Prostate gland (tissue), 2 donors: ENCODE results near the gene RFX7. TPM values are rescaled to one million over a fixed set of nuclear protein-coding genes. Genes with fewer than 3 reads are reported as not detected.

ENCODE experiments used
- DNase-seq: peaks from one replicate; pipeline ENCODE4 v3.0.0-alpha.2; 2019; ENCODE audit warnings: low spot score
- H3K27ac ChIP-seq, 2 donors: fragments of 200-600 bp; sonication (generic); 2 replicates each; pipeline ENCODE4 v1.5.1; 2017 to 2019
- H3K27me3 ChIP-seq: fragments of 200-600 bp; sonication (generic); replicated peaks from 2 replicates; pipeline ENCODE4 v1.5.1; 2019; ENCODE audit not compliant: insufficient read depth
- H3K36me3 ChIP-seq, 2 donors: fragments of 200-600 bp; sonication (generic); 1 replicate in 1 of 2; 2 replicates in 1 of 2; pipeline versions ENCODE4 v1.5.1 to v1.8.1; 2017 to 2019
- H3K4me1 ChIP-seq: fragments of 200-600 bp; sonication (generic); replicated peaks from 2 replicates; pipeline ENCODE4 v1.5.1; 2019
- H3K4me3 ChIP-seq, 2 donors: fragments of 200-600 bp; sonication (generic); 2 replicates each; pipeline ENCODE4 v1.5.1; 2017 to 2019
- H3K9me3 ChIP-seq: fragments of 200-600 bp; sonication (generic); 2 replicates; pipeline ENCODE4 v1.5.1; 2017
- POLR2A ChIP-seq: fragments of 450-650 bp; IDR thresholded peaks from one replicate; pipeline ENCODE4 v1.6.1; 2016; ENCODE audit warnings: antibody characterized with exemption, mild to moderate bottlenecking
- POLR2AphosphoS5 ChIP-seq: sonication (generic); formaldehyde crosslinking; IDR thresholded peaks from one replicate; pipeline ENCODE4 v1.6.1; 2017; ENCODE audit warnings: antibody characterized with exemption
- WGBS: methylation state at CpG from one replicate; pipeline ENCODE4 v1.1.5; 2018; 5-methylcytosine and 5-hydroxymethylcytosine counted together
- intact Hi-C: fragments of 100-400 bp; cut with DNase I; formaldehyde crosslinking; loops from one replicate; pipeline ENCODE4 v1.14.2; 2022
- total RNA-seq, 2 donors: library from RNA; depleted of rRNA; stranded (reverse); fragments of >200 nt; gene quantifications; one replicate each; pipeline ENCODE4 v1.1.0, GENCODE V29; 2016
- TF ChIP-seq, protein P1 (sequence below), 4 experiments: fragments of 200-600 bp in 2 of 4; fragments of 450-650 bp in 2 of 4; sonication (generic) in 2 of 4; IDR thresholded peaks; 1 replicate in 3 of 4; 2 replicates in 1 of 4; pipeline ENCODE4 v1.5.1; 2016 to 2019; ENCODE audit warnings: antibody characterized with exemption in 4 of 4, mild to moderate bottlenecking in 2 of 4, moderate library complexity in 2 of 4

RFX7 gene
- total RNA-seq, 2 donors from 2014 or later = 9.3 to 15.1 TPM

DNA sequence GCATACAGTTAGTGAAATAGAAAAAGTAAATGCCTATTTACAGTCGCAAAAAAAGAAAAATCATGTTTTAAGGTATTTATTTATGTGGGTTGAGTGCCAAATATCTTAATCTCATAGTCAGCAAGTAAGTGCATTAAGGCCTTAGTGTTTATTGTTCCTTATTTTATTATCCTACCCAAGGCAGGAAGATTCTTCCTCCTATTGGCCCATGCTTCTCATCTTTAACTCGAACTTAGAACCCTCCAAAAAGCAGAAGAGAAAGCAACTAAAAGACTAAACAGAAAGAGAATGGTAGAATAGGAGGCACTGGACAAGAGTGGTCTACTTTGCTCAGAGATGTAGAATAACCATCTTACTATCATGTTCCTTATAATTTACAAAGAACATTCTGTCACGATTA, 7.5 kb downstream of the RFX7 start:
- Histone ChIP-seq H3K27me3 (no peaks in the 10 kb centered on the region), H3K9me3 (no peaks in the 10 kb centered on the region), H3K4me3 (no peak overlapping the region), H3K27ac (no peak overlapping the region), H3K4me1 (no peaks in the 10 kb centered on the region), H3K36me3 (no peaks in the 10 kb centered on the region)
- TF ChIP-seq POLR2A (no peak), POLR2AphosphoS5 (no peak)
- TF ChIP-seq, protein P1, sequence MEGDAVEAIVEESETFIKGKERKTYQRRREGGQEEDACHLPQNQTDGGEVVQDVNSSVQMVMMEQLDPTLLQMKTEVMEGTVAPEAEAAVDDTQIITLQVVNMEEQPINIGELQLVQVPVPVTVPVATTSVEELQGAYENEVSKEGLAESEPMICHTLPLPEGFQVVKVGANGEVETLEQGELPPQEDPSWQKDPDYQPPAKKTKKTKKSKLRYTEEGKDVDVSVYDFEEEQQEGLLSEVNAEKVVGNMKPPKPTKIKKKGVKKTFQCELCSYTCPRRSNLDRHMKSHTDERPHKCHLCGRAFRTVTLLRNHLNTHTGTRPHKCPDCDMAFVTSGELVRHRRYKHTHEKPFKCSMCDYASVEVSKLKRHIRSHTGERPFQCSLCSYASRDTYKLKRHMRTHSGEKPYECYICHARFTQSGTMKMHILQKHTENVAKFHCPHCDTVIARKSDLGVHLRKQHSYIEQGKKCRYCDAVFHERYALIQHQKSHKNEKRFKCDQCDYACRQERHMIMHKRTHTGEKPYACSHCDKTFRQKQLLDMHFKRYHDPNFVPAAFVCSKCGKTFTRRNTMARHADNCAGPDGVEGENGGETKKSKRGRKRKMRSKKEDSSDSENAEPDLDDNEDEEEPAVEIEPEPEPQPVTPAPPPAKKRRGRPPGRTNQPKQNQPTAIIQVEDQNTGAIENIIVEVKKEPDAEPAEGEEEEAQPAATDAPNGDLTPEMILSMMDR (IDR thresholded peaks at IDR 0.05) = no peak
- DNase-seq = no peak
- 29% methylated on average over 3 of the region's 3 CpGs for WGBS
- intact Hi-C loops = no loop called here

DNA sequence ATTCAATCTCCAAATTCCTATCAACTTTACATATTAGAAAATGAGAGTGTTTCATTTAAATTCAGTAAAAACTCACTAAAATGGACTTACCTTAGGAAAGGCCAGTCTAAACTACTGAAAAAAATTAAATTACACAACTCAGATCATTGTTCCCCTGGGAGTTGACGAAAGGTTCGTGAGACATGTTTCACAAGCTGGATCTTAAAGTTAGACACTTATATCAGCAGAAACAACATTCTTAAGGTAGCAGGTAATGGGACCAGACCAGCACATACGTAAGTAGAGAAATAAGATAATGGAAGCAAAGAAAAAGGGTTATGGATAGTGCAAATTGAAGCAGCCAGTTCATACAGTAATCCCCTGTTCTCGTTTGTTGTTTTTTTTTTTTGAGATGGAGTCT, 8.9 kb downstream of the RFX7 start:
- H3K4me1 ChIP-seq = no peaks in the 10 kb centered on the region
- intact Hi-C loops = no loop called here
- 80% methylated on average over 4 of the region's 4 CpGs for WGBS
- no peak for DNase-seq
- TF ChIP-seq POLR2AphosphoS5 (no peak), POLR2A (no peak)
- TF ChIP-seq, protein P1 (IDR thresholded peaks at IDR 0.05) = no peak
- no peaks in the 10 kb centered on the region for H3K27me3 ChIP-seq
- no peaks in the 10 kb centered on the region for H3K9me3 ChIP-seq
- H3K27ac ChIP-seq = no peak overlapping the region
- no peak overlapping the region for H3K4me3 ChIP-seq
- no peaks in the 10 kb centered on the region for H3K36me3 ChIP-seq

DNA sequence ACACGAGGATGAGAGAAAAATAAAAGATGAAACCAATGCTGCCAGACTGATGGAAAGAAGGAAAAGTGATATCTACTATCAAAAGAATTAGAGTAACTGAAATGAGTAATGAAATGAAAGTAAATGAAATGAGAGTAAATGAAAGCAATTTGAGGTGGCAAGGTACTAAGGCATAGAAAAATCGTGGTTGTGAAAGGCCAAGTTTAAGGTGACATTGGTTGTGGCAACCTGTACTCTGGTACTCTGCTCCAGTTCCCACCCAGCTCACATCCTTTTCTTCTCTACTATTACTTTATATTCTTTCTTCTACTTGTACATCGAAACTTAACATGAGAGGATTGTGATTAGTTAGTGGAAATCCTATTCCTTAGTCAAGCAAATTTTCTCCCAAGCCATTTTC, 10.1 kb downstream of the RFX7 start:
- H3K27me3 ChIP-seq = no peaks in the 10 kb centered on the region
- H3K4me3 ChIP-seq = no peak overlapping the region
- intact Hi-C loops = no loop called here
- TF ChIP-seq POLR2A (no peak), POLR2AphosphoS5 (no peak)
- TF ChIP-seq, protein P1 (IDR thresholded peaks at IDR 0.05) = no peak
- WGBS = 98% methylated on average over 3 of the region's 3 CpGs
- no peaks in the 10 kb centered on the region for H3K4me1 ChIP-seq
- DNase-seq = no peak
- H3K36me3 ChIP-seq = no peaks in the 10 kb centered on the region
- H3K27ac ChIP-seq = no peak overlapping the region
- H3K9me3 ChIP-seq = no peaks in the 10 kb centered on the region

DNA sequence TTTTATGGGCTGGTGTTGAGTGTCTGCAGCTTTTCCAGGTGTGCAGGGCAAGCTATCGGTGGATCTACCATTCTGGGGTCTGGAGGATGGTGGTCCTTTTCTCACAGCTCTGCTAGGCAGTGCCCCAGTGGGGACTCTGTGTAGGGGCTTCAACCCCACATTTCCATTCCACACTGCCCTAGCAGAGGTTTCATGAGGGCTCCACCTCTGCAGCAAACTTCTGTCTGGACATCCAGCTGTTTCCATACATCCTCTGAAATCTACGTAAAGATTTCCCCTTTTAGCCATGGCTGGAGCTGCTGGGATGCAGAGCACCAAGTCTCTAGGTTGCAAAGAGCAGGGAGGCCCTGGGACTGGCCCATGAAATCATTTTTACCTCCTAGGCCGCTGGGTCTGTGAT, 11.6 kb downstream of the RFX7 start:
- Histone ChIP-seq H3K36me3 (no peaks in the 10 kb centered on the region), H3K9me3 (no peaks in the 10 kb centered on the region), H3K27ac (no peak overlapping the region), H3K4me1 (no peaks in the 10 kb centered on the region), H3K27me3 (no peaks in the 10 kb centered on the region), H3K4me3 (no peak overlapping the region)
- TF ChIP-seq, protein P1 (IDR thresholded peaks at IDR 0.05) = no peak
- TF ChIP-seq POLR2A = no peak
- TF ChIP-seq POLR2AphosphoS5 = no peak
- 97% methylated on average over 3 of the region's 3 CpGs for WGBS
- intact Hi-C loops = no loop called here
- DNase-seq = no peak

DNA sequence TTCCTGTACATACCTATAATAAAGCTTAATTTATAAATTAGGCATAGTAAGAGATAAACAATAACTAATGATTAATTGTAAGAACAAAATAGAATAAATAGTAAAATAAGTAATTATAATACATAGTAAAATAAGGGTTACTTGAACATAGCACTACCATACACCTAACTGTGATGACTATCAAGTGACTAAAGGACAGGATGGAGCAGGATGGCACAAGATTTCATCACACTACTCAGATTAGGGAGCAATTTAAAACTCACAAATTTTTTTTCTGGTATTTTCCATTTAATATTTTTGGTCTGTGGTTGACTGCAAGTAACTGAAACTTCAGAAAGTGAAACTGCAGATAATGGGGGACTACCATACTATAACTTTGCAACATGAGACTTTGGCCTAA, 14.8 kb downstream of the RFX7 start:
- Histone ChIP-seq H3K4me1 (no peaks in the 10 kb centered on the region), H3K4me3 (no peak overlapping the region), H3K36me3 (no peaks in the 10 kb centered on the region), H3K27me3 (no peaks in the 10 kb centered on the region), H3K9me3 (no peaks in the 10 kb centered on the region), H3K27ac (no peak overlapping the region)
- intact Hi-C loops = no loop called here
- no peak for TF ChIP-seq POLR2AphosphoS5
- TF ChIP-seq, protein P1 (IDR thresholded peaks at IDR 0.05) = no peak
- no peak for TF ChIP-seq POLR2A
- no peak for DNase-seq
